ENCODE measurements around the gene HLCS.

HLCS gene

DNA sequence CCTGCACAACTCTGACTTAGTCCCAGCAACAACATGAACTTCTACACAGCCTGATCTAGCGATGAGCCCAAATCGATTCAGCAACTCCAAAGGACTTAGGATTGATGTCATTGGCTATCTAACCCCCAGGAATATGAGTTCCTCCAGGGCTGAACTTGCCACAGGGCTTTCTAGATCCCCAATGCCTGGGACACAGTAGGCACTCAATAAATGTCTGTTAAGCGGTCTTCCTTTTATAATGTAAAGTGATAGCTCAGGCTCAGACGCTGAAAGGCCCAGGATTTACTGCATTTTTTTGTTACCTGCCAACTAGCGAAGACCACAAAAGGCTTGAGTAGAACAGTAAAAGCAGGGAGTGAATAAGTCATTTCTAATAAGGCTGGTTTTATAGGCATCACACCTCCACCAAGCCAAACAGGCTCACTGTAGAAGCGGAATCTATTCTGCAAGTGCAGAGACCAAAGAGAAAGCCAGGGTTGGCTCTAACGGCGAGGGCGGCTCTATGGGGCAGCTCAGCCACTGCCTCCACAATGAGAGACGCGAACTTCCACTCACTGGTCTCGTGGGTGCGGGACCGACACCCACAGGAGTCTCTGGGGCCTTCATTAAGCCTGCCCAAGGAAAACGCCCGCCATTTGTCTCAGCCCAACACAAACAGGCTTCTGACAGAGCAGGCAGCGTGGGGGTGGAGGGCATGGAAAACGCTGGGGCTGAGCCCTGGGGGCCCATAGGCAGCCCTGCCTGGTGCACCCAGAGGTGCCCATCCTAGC lies 52.0 kb downstream of the HLCS start:
- no peak for DNase-seq

DNA sequence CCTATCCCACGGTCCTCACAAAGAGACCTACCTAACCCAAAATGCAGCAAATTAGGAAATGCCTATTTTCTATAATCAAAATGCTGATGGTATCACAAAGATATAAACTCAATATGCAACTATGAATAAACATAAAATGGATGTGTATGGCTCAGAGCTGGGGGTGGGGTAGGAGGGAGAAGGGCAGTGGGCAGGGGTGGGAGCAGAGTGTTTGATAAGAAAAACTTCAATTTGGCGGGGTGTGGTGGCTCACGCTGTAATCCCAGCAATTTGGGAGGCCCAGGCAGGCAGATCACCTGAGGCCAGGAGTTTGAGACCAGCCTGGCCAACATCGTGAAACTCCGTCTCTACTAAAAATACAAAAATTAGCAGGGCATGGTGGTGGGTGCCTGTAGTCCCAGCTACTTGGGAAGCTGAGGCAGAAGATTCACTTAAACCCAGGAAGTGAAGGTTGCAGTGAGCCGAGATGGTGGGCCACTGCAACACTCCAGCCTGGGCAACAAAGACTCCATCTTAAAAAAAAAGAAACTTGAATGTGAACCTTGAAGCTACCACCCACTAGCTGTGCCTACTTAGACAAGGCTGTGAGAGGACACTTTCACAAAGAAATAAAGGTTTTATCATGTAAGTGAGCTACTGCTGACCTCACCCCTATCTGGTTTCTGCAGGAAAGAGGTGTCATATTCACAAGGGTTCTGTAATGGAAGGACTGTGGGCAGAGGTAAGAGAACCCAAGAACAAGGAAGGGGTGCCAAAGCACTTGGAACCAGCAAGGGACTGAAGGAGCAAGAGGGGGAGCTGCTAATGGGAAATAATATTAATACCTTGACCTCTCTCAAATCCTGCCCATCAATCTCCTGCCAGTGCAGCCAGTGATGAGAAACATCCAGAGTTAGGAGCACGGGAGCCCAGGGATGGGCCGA lies 53.0 kb downstream of the HLCS start:
- DNase-seq = no peak

DNA sequence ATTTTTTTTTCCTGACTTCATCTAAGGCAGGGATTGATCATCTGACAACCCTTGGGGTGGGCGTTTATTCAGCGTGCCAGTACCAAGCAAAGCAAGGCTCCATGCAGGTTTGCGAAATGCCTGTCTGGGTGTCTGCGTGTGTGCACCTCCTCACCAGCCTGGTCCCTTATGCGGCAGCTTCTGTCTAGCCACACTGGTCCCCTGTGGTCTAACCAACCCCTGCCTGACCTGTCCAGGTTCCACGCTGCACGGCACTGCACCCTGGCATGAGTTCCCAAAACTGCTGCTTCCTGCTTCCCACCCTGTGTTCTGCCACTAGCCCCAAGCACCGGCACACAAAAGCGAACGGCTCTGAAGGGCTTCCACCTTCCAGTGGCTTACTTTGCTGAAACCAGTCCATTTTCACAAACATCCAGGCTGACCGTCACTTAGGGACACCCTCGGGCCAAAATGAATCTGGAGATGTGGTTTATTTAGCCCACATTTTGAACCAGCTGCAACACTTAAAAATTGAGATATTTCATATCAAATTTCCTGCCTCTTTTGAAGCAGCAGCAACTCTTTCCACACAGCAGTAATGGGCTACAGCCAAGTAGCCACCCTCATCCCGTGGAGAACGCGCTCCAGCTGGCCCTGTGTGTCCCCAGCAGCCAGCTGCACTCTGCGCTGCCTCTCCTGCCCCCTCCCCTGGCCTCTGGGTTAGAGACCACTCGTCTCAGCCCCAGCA lies 55.7 kb downstream of the HLCS start:
- DNase-seq = no peak

DNA sequence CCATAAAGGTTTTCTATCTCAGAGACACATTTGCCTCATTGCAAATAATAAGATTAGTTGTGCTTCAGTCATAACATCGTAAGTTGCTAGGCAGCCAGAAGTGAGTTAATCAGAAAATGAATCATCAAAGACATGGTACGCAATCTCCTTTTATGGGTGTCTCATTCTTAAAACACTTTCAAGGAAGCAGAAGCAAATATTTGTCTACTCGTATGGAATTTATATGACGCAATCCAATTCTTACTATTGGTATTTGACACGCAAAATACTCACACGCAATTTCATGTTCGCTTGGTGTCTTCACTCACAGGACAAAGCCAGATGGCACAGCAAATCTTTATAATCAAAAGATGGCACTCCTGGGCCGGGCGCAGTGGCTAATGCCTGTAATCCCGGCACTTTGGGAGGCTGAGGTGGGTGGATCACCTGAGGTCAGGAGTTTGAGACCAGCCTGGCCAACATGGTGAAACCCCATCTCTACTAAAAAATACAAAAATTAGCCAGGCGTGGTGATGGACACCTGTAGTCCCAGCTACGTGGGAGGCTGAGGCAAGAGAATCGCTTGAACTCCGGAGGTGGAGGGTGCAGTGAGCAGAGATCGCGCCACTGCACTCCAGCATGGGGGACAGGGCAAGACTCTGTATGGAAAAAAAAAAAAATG lies 56.4 kb downstream of the HLCS start:
- DNase-seq = no peak

DNA sequence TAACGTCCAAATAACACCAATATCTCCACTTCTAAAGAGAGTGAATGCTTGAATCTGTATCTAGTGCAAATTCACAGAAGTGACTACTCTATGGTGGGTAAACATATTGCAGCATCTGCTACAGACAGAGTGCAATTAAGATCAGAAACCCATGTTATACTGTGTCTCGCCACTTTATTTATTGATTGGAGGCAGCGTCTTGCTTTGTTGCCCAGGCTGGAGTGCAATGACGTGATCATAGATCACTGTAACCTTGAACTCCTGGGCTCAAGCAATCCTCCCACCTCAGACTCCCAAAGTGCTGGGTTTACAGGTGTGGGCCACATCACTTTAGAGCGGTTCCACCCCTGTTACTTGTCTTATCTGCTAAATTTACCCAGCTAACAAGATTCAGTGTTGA lies 57.0 kb downstream of the HLCS start:
- no peak for DNase-seq

DNA sequence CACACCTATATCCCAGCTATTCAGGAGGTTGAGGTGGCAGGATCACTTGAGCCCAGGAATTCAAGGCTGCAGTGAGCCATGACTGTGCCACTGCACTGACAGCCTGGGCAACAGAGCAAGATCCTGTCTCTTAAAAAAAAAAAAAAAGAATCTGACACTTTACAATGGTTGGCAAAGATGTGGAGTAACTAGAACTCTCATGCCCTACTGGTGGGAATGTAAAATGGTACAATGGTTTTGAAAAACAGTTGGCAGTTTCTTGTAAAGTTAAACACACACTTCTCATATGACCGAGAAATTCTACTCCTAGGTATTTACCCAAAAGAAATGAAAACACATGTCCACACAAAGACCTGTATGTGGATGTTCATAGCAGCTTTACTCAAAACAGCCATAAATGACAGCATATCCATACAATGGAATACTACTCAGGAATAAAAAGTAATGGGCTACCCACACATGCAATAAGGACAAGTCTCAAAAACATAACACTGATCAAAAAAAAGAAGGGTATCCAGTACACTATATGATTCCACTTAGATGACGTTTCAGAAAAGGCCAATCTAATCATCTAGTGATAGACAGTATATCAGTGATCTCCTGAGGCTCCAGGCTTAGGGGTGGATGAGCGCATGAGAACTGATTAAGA lies 58.1 kb downstream of the HLCS start:
- DNase-seq = no peak

DNA sequence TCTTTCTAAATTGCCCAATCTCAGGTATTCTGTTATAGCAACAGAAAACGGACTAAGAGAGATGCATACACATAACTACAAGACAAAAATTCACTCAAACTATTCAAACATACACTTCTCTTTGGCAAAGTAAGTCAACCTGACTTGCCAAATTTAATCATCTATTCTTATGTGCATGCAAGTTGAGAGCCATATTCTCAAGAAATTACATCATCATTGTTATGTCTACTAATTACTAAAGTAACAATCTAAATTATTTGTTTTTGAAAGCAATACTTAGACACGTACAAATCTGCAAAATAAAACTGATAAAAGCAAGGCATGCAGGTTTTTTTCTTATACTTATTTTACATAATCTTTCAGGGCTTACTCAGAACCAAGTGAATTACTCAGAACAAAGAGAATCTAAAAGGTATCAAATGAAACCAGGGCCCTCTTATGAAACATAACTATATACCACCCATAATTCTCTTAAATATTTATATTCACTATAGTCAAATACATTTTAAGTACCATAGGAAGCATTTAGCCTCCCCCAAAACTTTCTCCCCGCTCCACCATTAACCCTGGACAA lies 62.3 kb downstream of the HLCS start:
- DNase-seq = no peak

DNA sequence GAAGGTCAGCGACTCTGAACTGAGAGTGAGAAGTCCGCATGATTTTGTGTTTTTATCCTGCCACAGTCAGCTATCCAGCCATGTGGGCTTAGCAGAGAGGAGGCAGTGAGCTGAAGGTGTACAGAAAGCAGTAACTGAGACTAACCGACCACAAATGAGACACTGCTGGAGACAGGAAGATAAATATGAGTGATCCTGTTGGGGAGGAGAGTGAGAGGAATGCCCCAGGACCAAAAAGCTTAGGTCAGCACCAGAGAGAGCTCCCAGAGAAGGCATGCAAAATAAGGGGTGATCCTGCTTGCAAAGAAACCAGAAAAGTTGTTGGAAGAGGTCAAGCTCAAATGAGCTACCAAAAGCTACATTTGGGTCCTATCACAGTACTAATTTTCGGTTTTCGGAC lies 63.7 kb downstream of the HLCS start:
- no peak for DNase-seq

DNA sequence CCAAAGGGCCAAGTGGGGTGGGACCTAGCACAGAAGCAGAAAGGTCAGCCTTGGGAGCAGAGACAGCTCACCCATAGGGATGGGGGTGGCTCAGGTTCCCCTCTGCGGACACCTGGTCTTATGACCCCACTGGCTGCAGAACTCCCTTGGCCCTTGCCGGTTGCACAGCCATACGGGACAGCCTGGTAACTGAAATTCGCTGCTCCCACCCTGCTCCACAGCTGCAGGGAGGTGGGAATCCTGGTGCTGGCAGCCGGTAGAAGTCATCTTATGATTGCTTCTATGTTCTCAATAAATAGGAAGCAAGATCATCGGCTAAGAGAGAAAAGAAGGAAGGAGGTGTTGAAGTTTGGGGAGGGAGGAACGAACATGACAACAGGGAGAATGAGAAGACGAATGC lies 64.1 kb downstream of the HLCS start:
- no peak for DNase-seq

DNA sequence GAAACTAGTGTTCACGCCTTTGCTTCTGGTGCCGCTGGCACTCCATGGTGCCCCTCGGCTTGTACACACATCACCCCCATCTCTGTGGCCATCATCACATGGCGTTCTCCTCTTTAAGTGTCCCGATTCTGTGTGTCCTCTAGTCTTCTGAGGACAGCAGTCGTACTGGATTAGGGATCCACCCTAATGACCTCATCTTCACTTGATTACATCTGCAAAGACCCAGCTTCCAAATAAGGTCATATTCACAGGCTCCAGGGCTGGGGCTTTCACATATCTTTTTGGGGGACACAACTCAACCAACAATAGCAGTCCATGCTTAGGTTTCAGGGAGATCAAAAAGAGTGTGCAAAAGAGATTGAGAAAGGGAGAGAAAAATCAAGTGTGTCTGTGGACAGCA lies 64.9 kb downstream of the HLCS start:
- DNase-seq = no peak

DNA sequence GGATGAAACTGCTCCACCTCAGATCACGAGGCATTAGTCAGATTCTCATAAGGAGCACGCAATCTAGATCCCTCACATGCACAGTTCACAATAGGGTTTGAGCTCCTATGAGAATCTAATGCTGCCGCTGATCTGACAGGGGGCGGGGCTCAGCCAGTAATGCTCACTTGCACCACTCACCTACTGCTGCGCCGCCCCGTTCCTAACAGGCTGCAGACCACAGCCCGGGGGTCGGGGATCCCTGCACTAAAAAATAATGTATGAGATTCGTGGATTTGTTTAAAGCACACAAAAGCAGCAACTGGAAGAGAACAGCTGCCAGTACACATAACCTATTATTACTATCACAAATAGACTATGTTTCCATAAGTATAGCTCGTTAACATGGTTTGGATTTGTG lies 72.9 kb downstream of the HLCS start:
- no peak for DNase-seq

DNA sequence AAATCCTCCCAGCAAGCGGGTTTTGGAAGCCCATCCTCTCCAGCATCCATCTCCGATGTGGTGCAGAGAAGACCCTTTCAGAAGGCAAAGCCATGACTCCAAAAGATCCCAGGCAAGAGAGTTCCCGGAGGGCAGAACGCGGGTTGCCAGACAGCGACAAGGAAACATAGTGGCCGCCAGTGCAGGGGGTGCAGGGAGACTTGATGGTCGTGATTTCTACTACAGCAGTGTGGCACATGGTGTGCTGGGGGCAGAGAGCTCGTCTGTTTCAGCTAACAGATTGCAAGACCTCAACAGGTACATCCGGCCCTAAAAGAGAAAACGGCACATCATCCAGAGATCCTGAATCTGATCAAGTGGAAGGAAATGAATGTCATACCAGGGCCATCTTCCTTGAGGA lies 74.3 kb downstream of the HLCS start:
- DNase-seq = no peak

DNA sequence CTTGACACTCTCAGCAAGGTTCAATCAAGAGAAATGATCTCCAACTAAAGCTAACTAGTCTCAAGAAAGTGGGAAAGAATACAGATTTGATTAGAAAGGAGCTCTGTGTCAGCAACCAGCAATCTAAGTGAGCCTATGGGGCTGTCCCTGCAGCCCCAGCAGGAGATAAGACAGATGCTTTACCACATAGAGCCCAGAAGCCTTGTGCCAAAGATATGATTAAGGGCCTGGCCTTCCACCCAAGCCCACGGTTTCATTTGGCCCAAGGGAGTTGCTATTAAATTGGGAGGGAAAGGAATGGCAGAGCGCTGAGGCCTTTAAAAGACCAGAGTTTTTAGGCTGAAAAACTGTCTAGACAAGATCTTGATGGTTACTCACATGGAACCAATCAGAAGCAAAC lies 74.8 kb downstream of the HLCS start:
- DNase-seq = no peak

DNA sequence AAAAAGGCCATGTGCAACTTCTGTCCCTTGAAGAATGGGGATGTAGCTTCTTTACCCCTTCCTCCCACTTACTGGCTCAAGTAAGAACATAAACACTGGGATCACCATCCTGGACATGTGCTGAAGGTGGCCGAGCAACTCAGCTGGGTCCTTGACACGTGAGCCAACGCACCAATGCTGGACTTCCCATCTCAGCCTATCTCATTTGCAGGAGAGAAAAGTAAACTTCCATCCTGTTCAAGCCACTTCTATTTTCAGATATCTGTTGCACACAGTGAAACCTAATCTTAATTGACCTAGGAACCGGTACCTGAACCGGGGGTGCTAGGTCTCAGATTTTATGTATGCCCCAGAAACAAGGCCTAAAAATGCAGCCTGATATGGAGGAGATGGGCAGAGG lies 75.3 kb downstream of the HLCS start:
- DNase-seq = no peak

DNA sequence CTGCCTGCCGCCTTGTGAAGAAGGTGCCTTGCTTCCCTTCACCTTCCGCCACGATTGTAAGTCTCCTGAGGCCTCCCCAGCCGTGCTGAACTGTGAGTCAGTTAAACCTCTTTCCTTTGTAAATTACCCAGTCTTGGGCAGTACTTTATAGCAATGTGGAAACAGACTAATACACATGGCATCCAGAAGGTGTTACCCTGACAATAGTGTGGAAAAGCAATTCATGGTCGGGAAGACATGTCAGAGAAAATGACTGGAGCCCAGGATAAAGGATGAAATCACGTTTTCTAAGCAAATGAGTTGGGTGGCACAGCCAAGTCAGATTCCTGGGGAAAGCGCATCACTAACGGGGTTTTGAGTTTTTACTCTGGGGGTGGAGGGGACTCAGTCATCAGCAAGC lies 76.4 kb downstream of the HLCS start:
- no peak for DNase-seq

DNA sequence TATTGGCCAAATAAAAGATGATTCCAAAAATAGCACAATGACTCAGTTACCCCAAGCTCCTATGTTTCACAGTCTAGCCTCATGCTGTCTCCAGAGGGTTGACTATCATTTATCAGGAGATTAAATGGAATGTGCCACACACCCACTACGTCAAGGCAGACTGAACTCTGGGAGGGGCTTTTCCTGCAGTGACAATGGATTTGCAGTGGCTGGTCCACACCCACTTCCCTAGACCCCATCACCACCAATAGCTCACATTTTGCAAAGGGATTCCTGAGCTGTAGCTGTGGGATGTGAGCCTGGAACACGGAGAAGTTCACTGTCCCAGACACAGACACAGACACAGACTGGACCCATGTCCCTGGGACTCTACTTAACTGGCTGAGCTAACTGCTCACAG lies 77.1 kb downstream of the HLCS start:
- no peak for DNase-seq

DNA sequence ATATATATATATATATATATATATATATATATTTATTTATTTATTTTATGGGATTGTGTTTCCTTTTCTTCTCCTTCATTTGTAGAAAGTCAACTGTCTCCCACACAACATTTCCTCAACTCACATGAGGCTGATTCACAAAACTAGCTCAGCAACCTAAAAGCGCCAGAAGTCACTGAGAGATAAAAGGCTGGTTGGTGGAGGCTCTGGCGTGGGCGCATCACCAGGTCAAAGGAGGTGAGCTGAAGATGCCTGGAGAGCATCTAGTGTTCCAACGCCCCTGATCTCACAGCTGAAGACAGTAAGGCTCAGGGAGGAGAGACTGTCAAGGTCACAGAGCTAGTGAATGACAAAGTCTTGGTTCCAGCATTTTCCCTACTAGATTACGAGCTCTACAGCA lies 78.0 kb downstream of the HLCS start:
- DNase-seq = no peak

DNA sequence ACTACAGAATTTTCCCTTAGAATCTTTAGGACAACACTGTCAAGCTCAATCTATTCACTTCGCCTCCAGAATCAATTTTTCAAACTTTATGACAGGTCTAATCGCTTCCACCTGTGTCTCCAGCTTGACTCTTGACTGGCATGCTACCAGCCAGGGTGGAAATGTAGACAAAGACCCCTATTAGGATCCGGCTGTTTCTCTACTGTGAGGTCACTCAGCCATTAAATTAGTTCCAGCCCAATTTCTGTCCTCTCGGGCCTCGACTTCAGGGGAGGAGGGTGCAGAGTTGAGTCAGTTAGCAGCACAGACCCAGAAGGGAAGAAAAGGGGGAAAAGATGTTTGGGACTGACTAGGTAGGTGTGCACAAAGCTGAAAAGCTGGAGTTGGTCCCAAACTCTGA lies 78.5 kb downstream of the HLCS start:
- no peak for DNase-seq

DNA sequence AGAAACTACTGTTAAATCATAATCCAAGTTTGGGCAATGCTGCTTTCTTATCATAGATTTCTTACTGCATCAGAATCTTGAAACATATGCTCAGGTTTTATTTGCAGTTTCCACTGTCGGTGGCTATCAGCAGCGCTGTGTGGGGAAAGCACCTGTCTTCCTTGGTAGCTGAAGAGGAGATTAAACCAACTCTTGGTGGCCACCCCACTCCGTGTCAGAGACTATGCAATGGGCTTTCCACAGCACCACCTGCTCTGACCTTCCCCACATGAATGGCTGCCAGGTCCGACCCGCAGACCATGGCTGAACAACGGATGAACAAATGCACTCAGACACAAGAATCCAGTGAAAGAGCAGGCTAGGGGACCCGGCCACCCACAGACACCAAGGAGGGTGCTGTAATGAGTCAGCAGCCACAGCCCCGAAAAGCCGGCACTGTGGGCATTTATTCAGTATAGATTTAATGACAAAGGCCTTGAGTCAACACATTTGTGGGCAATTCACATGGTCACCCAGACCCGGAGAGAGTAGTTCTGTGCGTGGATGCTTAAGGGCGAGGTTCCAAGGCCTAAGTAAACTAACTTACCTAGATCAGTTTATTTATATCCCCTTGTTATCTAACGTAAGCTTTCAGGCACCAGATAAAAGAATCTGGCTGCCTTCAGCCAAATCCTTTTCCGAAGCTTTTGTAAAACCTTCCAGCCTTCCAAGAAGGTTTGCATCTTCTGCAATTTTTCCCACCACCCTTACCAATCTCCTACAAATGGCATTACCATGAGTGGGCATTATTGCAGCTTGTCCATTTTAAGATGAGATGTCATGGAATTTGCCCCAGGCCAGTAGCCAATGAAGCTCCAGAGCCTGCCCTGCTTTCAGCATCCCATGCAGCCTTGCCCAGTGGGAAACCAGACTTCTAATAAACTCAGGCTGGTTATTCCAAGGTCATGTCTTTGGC lies 82.7 kb downstream of the HLCS start:
- no peak for DNase-seq

DNA sequence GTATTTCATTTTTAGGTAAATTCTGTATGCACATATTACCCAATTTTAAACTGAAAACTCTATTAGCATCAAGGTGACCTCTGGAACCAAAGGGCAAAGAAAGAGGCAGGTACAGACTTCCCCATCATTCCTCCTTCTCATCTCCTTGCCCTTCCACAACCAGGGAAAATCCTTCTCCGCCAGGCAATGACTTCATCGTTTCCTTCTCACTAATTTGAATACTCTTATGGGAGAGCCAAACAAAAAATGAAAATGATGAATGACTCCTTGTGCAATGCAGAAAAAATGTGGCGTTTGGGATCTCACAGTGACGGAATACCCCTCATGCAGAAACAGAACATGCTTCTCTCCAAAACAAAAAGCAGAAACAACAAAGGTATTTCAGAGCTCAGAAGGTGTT lies 83.7 kb downstream of the HLCS start:
- no peak for DNase-seq

DNA sequence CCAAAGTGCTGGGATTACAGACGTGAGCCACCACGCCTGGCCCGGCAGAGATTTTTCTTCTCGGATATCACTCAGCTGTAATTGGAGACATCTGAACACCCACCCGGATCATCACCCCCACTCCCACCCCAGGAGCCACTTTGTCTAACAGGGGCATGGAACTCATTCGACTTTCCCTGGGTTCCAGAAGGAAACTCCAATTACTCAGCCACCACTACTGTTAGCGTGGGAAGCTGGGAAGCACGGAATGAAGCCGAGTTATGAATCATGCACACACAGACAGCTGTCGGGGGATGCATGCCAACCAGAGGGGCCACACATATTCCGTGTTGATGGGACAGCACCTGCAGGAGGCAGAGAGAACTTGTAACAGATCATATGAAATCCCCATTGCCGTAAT lies 85.2 kb downstream of the HLCS start:
- no peak for DNase-seq
